ENCODE measurements around the gene COL7A1. TPM values are rescaled to one million over a fixed set of nuclear protein-coding genes. Genes with fewer than 3 reads are reported as not detected.
"Not testable (repeated sequence)": the region's sequence is repeated elsewhere in the genome, so short reads cannot be mapped to it uniquely, and the experiment has no call there.

Gene COL7A1
- polyA plus RNA-seq, 3 donors: 12.9 to 14.7 (median 14.2) TPM

- DNase-seq (ENCODE audit: low read depth in 3 of 3, low spot score in 2 of 3): no peak
Observed at GRCh38 chr3:48548126-48548525, 47.0 kb downstream of the COL7A1 start.

- DNase-seq (ENCODE audit: low read depth in 3 of 3, low spot score in 2 of 3): no peak
Observed at GRCh38 chr3:48546203-48546829, 48.8 kb downstream of the COL7A1 start.

GRCh38 chr3:48544141-48544540 is 51.0 kb downstream of the COL7A1 start:
- no peak for DNase-seq (ENCODE audit: low read depth in 3 of 3, low spot score in 2 of 3)

GRCh38 chr3:48543271-48543866 is 51.8 kb downstream of the COL7A1 start:
- no peak for DNase-seq (ENCODE audit: low read depth in 3 of 3, low spot score in 2 of 3)

- DNase-seq (ENCODE audit: low read depth in 3 of 3, low spot score in 2 of 3): no peak
Observed at GRCh38 chr3:48538451-48538850, 56.7 kb downstream of the COL7A1 start.

- no peak for DNase-seq (ENCODE audit: low read depth in 3 of 3, low spot score in 2 of 3)
Observed at GRCh38 chr3:48536785-48537184, 58.3 kb downstream of the COL7A1 start.

GRCh38 chr3:48536116-48536515 is 59.0 kb downstream of the COL7A1 start:
- DNase-seq (ENCODE audit: low read depth in 3 of 3, low spot score in 2 of 3): no peak

GRCh38 chr3:48535578-48535977 is 59.6 kb downstream of the COL7A1 start:
- DNase-seq (ENCODE audit: low read depth in 3 of 3, low spot score in 2 of 3): no peak

- no peak for DNase-seq (ENCODE audit: low read depth in 3 of 3, low spot score in 2 of 3)
Observed at GRCh38 chr3:48532977-48533337, 62.2 kb downstream of the COL7A1 start.

GRCh38 chr3:48532271-48532976 is 62.7 kb downstream of the COL7A1 start:
- DNase-seq (ENCODE audit: low read depth in 3 of 3, low spot score in 2 of 3): no peak

GRCh38 chr3:48530701-48531100 is 64.4 kb downstream of the COL7A1 start:
- DNase-seq (ENCODE audit: low read depth in 3 of 3, low spot score in 2 of 3): not testable (repeated sequence)

GRCh38 chr3:48528754-48529153 is 66.4 kb downstream of the COL7A1 start:
- DNase-seq (ENCODE audit: low read depth in 3 of 3, low spot score in 2 of 3): no peak

GRCh38 chr3:48528048-48528447 is 67.1 kb downstream of the COL7A1 start:
- DNase-seq (ENCODE audit: low read depth in 3 of 3, low spot score in 2 of 3): no peak

GRCh38 chr3:48524970-48525369 is 70.2 kb downstream of the COL7A1 start:
- no peak for DNase-seq (ENCODE audit: low read depth in 3 of 3, low spot score in 2 of 3)

GRCh38 chr3:48521635-48522034 is 73.5 kb downstream of the COL7A1 start:
- no peak for DNase-seq (ENCODE audit: low read depth in 3 of 3, low spot score in 2 of 3)

- DNase-seq (ENCODE audit: low read depth in 3 of 3, low spot score in 2 of 3): no peak
Observed at GRCh38 chr3:48519277-48519643, 75.9 kb downstream of the COL7A1 start.

GRCh38 chr3:48518638-48519276 is 76.4 kb downstream of the COL7A1 start:
- DNase-seq (ENCODE audit: low read depth in 3 of 3, low spot score in 2 of 3): no peak

- no peak for DNase-seq (ENCODE audit: low read depth in 3 of 3, low spot score in 2 of 3)
Observed at GRCh38 chr3:48518069-48518468, 77.1 kb downstream of the COL7A1 start.

GRCh38 chr3:48516571-48516970 is 78.6 kb downstream of the COL7A1 start:
- no peak for DNase-seq (ENCODE audit: low read depth in 3 of 3, low spot score in 2 of 3)

GRCh38 chr3:48514431-48515227 is 80.5 kb downstream of the COL7A1 start:
- no peak for DNase-seq (ENCODE audit: low read depth in 3 of 3, low spot score in 2 of 3)

All from right renal cortex interstitium (tissue), 3 donors.